ENCODE measurements around the gene SLC25A22.

The SLC25A22 gene

DNA sequence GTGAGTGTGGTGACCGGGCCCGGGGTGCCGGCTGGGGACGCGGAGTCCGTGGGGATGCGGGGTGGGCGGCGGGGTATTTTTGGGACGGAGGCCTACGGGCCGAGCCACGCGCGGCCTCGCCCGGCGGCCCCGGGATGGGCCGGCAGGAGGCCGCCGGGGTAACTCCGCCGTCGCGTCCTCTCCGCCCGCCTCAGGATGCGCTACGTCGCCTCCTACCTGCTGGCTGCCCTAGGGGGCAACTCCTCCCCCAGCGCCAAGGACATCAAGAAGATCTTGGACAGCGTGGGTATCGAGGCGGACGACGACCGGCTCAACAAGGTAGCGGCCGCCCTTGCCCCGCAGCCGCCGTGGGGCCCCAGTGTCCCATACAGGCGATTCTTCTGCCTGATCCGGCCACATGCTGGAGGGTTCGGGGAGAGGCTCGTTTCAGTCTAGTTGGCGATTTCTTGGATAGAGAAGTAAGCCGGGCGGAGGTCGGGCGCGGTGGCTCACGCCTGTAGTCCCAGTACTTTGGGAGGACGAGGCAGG, 12.0 kb upstream of the SLC25A22 start:
- TF ChIP-seq, protein P1, sequence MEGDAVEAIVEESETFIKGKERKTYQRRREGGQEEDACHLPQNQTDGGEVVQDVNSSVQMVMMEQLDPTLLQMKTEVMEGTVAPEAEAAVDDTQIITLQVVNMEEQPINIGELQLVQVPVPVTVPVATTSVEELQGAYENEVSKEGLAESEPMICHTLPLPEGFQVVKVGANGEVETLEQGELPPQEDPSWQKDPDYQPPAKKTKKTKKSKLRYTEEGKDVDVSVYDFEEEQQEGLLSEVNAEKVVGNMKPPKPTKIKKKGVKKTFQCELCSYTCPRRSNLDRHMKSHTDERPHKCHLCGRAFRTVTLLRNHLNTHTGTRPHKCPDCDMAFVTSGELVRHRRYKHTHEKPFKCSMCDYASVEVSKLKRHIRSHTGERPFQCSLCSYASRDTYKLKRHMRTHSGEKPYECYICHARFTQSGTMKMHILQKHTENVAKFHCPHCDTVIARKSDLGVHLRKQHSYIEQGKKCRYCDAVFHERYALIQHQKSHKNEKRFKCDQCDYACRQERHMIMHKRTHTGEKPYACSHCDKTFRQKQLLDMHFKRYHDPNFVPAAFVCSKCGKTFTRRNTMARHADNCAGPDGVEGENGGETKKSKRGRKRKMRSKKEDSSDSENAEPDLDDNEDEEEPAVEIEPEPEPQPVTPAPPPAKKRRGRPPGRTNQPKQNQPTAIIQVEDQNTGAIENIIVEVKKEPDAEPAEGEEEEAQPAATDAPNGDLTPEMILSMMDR (IDR thresholded peaks at IDR 0.05; ENCODE audit: low read depth, low read length): no peak
- Histone ChIP-seq H3K4me3 (ENCODE audit: low read depth, low read length) (peak overlapping the region; percentile 64), H3K36me3 (peaks cover 43% of the 10 kb centered on the region), H3K27ac (peak overlapping the region; percentile 100), H3K9me3 (ENCODE audit: severe bottlenecking) (no peaks in the 10 kb centered on the region), H3K27me3 (ENCODE audit: insufficient read depth, low read depth, severe bottlenecking) (no peaks in the 10 kb centered on the region)
- no peak for DNase-seq

DNA sequence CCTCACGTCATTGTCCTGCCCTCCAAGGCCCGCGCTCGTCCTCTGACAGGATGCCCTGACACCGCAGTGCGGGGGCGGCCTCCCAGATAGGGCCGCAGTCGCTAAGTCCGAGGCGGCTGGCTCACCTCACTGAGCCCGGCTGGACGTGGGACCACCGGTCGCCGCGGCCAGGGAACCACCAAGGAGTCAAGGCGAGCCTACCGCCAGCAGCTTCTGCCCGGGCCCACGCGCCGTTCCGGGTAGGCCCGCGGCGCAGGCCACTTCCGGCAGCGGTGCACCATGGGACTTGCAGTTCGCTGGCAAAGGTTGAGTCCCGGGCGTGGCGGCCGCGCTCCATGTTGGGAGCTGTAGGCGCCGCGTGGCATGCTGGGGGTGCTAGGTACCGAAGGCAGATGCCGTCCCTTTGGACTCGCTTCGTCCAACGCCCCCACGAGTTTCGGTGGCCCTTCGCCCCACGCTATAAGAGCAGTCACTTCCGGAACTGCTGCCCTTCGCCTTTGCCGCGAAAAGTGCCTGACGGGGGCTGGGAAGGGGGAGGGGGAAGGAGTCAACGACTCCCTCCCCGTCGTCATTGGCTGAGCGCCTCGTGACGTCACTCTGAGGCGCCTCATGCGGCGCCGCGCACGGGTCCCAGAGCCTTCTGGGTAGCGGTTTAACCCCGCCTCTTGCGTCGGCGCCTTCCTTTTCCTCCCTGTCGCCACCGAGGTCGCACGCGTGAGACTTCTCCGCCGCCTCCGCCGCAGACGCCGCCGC, 11.4 kb upstream of the SLC25A22 start, which contains the start of gene RPLP2:
Gene RPLP2 (plus strand): TSS at position 681 of the 753 bp plus-strand sequence. CDS start 268 bp downstream, outside the sequence.
- Histone ChIP-seq H3K36me3 (peaks cover 41% of the 10 kb centered on the region), H3K4me3 (ENCODE audit: low read depth, low read length) (peak within 1 kb of the TSS; percentile 64), H3K9me3 (ENCODE audit: severe bottlenecking) (no peaks in the 10 kb centered on the region), H3K27ac (peak within 1 kb of the TSS; percentile 100), H3K27me3 (ENCODE audit: insufficient read depth, low read depth, severe bottlenecking) (no peaks in the 10 kb centered on the region)
- peak; percentile 96 for DNase-seq
- TF ChIP-seq, protein P1 (IDR thresholded peaks at IDR 0.05; ENCODE audit: low read depth, low read length): no peak

DNA sequence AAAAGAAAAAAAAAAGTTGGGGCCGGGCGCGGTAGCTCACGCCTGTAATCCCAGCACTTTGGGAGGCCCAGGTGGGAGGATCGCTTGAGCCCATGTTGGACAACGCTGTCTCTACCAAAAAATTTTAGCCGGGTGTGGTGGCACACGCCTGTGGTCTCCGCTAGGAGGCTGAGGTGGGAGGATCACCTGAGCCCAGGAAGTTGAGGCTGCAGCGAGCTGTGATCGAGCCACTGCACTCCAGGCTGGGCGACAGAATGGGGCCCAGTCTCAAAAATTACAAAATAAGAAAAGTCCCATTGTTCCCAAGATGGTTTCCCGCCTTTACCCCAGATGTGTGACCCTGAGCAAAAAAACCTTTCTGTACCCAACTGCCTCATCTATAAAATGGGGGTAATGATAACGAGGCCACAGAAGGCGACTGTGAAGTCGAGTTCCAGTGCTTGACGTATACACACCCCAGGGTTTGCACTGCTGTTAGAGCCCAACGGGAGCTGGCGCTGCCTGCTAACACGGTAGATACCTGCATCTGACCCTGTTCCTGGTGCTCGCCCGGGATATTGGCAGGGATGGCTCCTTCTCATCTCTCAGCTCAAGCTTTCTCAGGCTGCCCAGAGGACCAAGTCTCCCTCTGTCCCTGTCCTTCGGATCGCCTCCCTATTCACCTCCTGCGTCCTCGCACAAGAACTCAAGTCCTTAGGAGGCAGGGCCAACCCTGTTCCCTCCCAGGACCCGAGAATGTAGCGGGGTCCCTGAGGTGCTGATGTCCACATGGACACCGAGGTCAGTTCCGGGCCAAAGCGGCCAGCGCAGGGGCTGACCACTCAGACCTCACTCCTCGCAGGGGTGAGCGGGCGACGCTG, 10.6 kb upstream of the SLC25A22 start:
- H3K36me3 ChIP-seq: peaks cover 38% of the 10 kb centered on the region
- H3K9me3 ChIP-seq (ENCODE audit: severe bottlenecking): no peaks in the 10 kb centered on the region
- H3K27me3 ChIP-seq (ENCODE audit: insufficient read depth, low read depth, severe bottlenecking): no peaks in the 10 kb centered on the region
- no peak for DNase-seq
- H3K4me3 ChIP-seq (ENCODE audit: low read depth, low read length): peak overlapping the region; percentile 64
- peak overlapping the region; percentile 100 for H3K27ac ChIP-seq
- TF ChIP-seq, protein P1 (IDR thresholded peaks at IDR 0.05; ENCODE audit: low read depth, low read length): no peak

DNA sequence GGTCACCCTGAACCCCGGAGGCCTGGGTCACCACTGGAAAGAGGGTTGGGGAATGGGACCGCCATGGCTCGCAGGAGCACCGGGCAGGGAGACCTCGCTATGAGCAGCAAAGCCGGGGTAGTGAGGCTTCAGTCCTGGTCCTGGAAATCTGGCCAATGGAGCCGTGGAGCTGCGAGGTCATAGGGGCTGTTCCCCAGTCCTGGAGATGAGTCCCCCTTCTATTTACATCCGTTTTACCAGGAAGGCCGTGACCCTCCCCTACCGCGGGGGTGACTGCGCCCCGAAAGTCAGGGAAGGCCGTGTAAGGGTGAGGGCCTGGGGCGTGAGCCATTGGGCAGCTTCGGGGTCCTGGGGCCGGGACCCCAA, 6.5 kb upstream of the SLC25A22 start:
- Histone ChIP-seq H3K36me3 (peaks cover 47% of the 10 kb centered on the region), H3K27me3 (ENCODE audit: insufficient read depth, low read depth, severe bottlenecking) (no peaks in the 10 kb centered on the region), H3K4me3 (ENCODE audit: low read depth, low read length) (peak overlapping the region; percentile 94), H3K27ac (peak overlapping the region; percentile 97), H3K9me3 (ENCODE audit: severe bottlenecking) (no peaks in the 10 kb centered on the region)
- TF ChIP-seq, protein P1 (IDR thresholded peaks at IDR 0.05; ENCODE audit: low read depth, low read length): no peak
- DNase-seq: no peak

DNA sequence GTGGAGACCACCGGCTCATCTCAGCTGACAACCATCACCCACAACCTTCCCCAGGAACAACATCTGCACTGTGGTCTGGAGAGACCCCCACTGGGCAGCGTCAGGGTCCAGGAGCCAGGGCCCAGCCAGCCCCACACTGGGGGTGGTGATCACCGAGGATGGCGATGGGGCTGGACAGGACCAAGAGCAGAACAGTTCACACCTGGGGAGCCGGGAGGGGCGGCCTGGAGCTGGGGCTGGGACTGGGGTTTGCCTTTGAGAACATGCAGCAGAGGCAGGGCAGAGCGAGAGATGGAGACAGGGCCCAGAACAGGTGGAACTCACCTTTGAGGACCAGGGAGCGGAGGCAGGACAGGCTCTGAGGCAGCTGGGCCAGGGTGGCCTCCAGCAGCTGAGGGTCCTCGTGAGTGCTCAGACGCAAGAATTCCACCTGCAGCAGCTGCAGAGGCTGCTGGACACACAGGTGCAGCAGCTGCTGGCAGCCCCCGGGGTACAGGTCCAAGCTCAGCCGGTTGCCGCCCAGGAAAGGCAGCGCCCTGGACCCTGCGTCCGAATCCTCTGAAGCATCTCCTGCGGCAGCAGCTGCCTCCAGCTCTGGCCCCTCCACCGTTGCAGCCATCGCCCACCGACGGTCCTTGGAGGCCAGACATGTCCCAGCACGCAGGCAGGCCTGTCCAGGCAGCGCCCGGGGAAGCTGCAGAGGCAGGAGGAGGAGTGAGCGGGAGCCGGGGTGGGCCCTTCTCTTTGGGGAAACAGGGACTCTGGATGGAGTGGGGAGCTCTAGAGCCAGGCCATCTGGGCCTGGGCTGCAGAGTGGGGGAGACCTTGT, 5.9 kb upstream of the SLC25A22 start:
- TF ChIP-seq, protein P1 (IDR thresholded peaks at IDR 0.05; ENCODE audit: low read depth, low read length): no peak
- DNase-seq: peak; percentile 50
- H3K27ac ChIP-seq: peak overlapping the region; percentile 97

More for the DNA sequence above, 5.9 kb upstream of the SLC25A22 start:
- Histone ChIP-seq H3K27me3 (ENCODE audit: insufficient read depth, low read depth, severe bottlenecking) (no peaks in the 10 kb centered on the region), H3K9me3 (ENCODE audit: severe bottlenecking) (no peaks in the 10 kb centered on the region), H3K4me3 (ENCODE audit: low read depth, low read length) (peak overlapping the region; percentile 94), H3K36me3 (peaks cover 47% of the 10 kb centered on the region)
